ENCODE results near the gene PATL1.

- TF ChIP-seq POLR2A (IDR thresholded peaks at IDR 0.05; ENCODE audit: low read length), result no peak
- no peak for TF ChIP-seq GATA1 (IDR thresholded peaks at IDR 0.05; ENCODE audit: low read depth, low read length)
Observed at GRCh38 chr11:59659981-59660380, 8.9 kb downstream of the PATL1 start.
